HG03460 (cell line): ENCODE results near the gene NXPH1.
A peak's percentile ranks its signal among the peaks of the same experiment; 100 is the strongest.

Source experiments
- ATAC-seq: cut with Tn5 transposase; IDR thresholded peaks from one replicate; pipeline ENCODE4 v1.9.1; 2021; ENCODE audit not compliant: unreplicated experiment

NXPH1 gene

GRCh38 chr7:8435590-8436545 is 2.5 kb downstream of the NXPH1 start:
- no peak for ATAC-seq

- ATAC-seq = peak; percentile 78
Measured at GRCh38 chr7:8436965-8437364, 3.6 kb downstream of the NXPH1 start.

- no peak for ATAC-seq
Measured at GRCh38 chr7:8437606-8438005, 4.2 kb downstream of the NXPH1 start.

GRCh38 chr7:8440670-8441069 is 7.3 kb downstream of the NXPH1 start:
- no peak for ATAC-seq

- ATAC-seq = no peak
Measured at GRCh38 chr7:8441106-8441965, 7.9 kb downstream of the NXPH1 start.

GRCh38 chr7:8442051-8442813 is 8.8 kb downstream of the NXPH1 start:
- peak; percentile 21 for ATAC-seq

GRCh38 chr7:8442814-8443304 is 9.4 kb downstream of the NXPH1 start:
- ATAC-seq = peak; percentile 50

GRCh38 chr7:8443576-8444467 is 10.4 kb downstream of the NXPH1 start:
- ATAC-seq = no peak

- no peak for ATAC-seq
Measured at GRCh38 chr7:8444468-8444769, 11.0 kb downstream of the NXPH1 start.

GRCh38 chr7:8453535-8453934 is 20.1 kb downstream of the NXPH1 start:
- no peak for ATAC-seq

GRCh38 chr7:8455426-8455825 is 22.0 kb downstream of the NXPH1 start:
- ATAC-seq = no peak

GRCh38 chr7:8462309-8462708 is 28.9 kb downstream of the NXPH1 start:
- ATAC-seq = no peak

GRCh38 chr7:8465338-8465737 is 31.9 kb downstream of the NXPH1 start:
- ATAC-seq = no peak

GRCh38 chr7:8480527-8480926 is 47.1 kb downstream of the NXPH1 start:
- ATAC-seq = no peak

- ATAC-seq = no peak
Measured at GRCh38 chr7:8481096-8481495, 47.7 kb downstream of the NXPH1 start.

- ATAC-seq = no peak
Measured at GRCh38 chr7:8481752-8482446, 48.5 kb downstream of the NXPH1 start.

GRCh38 chr7:8490391-8491045 is 57.1 kb downstream of the NXPH1 start:
- no peak for ATAC-seq

GRCh38 chr7:8491106-8491505 is 57.7 kb downstream of the NXPH1 start:
- ATAC-seq = no peak
